SK-N-SH treated with all-trans-retinoic acid at 6 μM for 48 hours (cell line): ENCODE data around the gene CNNM2.

Experiments
- ISL1 ChIP-seq: fragments of 250-450 bp; sonication (Bioruptor Pico); IDR thresholded peaks from 2 replicates; pipeline ENCODE4 v2.1.2; 2022; ENCODE audit warnings: mild to moderate bottlenecking, moderate library complexity
- ZFP30 ChIP-seq: fragments of 450-650 bp; formaldehyde crosslinking; IDR thresholded peaks from 2 replicates; pipeline ENCODE4 v1.5.0; 2022; ENCODE audit warnings: mild to moderate bottlenecking, moderate library complexity

DNA sequence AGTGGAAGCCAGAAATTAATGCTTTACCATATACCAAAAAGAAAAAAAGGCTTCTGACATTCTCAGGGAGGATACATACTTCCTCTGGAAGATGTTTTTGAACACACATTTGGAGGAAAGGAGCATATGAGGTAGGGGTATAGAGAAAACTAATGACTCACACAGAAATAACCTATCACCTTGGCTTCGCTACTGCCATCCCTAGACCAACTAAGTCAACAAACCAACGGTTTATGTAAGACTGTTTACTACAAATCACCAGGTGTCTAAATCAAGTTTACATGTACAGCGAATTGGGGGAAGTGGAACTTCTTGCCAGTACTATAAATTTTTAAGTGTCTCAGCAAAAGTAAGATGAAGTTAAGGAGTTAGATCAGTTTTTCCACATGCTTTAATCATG is 178.0 kb downstream of the CNNM2 start:
- TF ChIP-seq ISL1 (no peak), ZFP30 (CRISPR knock-in tag) (no peak)
